HepG2 (cell line): Measurements from ENCODE around the gene RAET1E. TPM values are rescaled to one million over a fixed set of nuclear protein-coding genes. Genes with fewer than 3 reads are reported as not detected.

Source experiments
- ATAC-seq: fragments of 200-7000 bp; cut with Tn5 transposase; 3 replicates; pipeline ENCODE4 v1.9.1; 2020; ENCODE audit warnings: mild to moderate bottlenecking, moderate library complexity
- BruUV-seq: library from RNA; stranded (reverse); fragments of 400-500 nt; replicated peaks from 2 replicates; lab custom pipeline; 2021; lab: Mats Ljungman, UMichigan
- CTCF ChIA-PET: fragments of 300-600 bp; formaldehyde crosslinking; extraction: SDS; loops from one replicate; lab custom pipeline; 2021; ENCODE audit warnings: low total read pairs, inconsistent platforms, low intra/inter-chr PET ratio; lab: Yijun Ruan, JAX
- POLR2A ChIA-PET: fragments of 350-600 bp; sonication (Branson Sonifier 250); formaldehyde crosslinking; loops from one replicate; lab custom pipeline; 2020; ENCODE audit warnings: antibody characterized with exemption, inconsistent platforms; lab: Yijun Ruan, JAX
- DNase-seq: peaks from one replicate; pipeline ENCODE4 v3.0.0-alpha.2; 2015; ENCODE audit warnings: low spot score
- FAIRE-seq: peaks from 3 replicates; lab custom pipeline; 2011; peaks lifted over from hg19 to GRCh38; lab: Jason Lieb, UNC
- H2AFZ ChIP-seq: one replicate; pipeline ENCODE4 v1.6.1; 2011; ENCODE audit warnings: low read length, inconsistent platforms
- H3K27ac ChIP-seq: fragments of 300-600 bp; 3 replicates; pipeline ENCODE4 v1.8.0; 2011; ENCODE audit warnings: mixed run types, mild to moderate bottlenecking, mixed read lengths, low read length, inconsistent platforms; ENCODE audit not compliant: insufficient read depth; ENCODE audit errors: extremely low read length
- H3K27me3 ChIP-seq, 2 experiments: fragments of 200-600 bp in 1 of 2; 2 replicates in 1 of 2; 3 replicates in 1 of 2; pipeline versions ENCODE4 v1.6.0 to v1.8.0; 2011; ENCODE audit warnings: low read length in 2 of 2, mild to moderate bottlenecking in 2 of 2, moderate library complexity in 2 of 2, inconsistent platforms in 1 of 2; ENCODE audit not compliant: insufficient read depth in 2 of 2, control insufficient read depth in 1 of 2
- H3K36me3 ChIP-seq, 2 experiments: fragments of 200-600 bp in 1 of 2; replicated peaks in 1 of 2; 2 replicates in 1 of 2; 3 replicates in 1 of 2; pipeline versions ENCODE4 v1.5.1 to v1.8.0; 2011; ENCODE audit warnings: low read length in 2 of 2, inconsistent platforms in 1 of 2; ENCODE audit not compliant: insufficient read depth in 2 of 2, control insufficient read depth in 1 of 2
- H3K4me1 ChIP-seq: 2 replicates; pipeline ENCODE4 v1.5.1; 2012; ENCODE audit warnings: low read length, inconsistent platforms; ENCODE audit not compliant: insufficient read depth
- H3K4me2 ChIP-seq: 2 replicates; pipeline ENCODE4 v1.6.0; 2011; ENCODE audit warnings: low read depth, low read length, inconsistent platforms
- H3K4me3 ChIP-seq, 3 experiments: fragments of 200-600 bp in 1 of 3; sonication (generic), shearing (Covaris generic) in 1 of 3; replicated peaks in 1 of 3; 2 replicates each; pipeline ENCODE4 v1.5.1; 2011 to 2016; ENCODE audit warnings: low read length in 3 of 3, inconsistent platforms in 2 of 3, low read depth in 2 of 3, mild to moderate bottlenecking in 2 of 3, control low read depth in 1 of 3, mixed read lengths in 1 of 3; ENCODE audit not compliant: insufficient read depth in 1 of 3
- H3K79me2 ChIP-seq: one replicate; pipeline ENCODE4 v1.6.1; 2011; ENCODE audit warnings: low read length, inconsistent platforms; ENCODE audit not compliant: insufficient read depth
- H3K9ac ChIP-seq: 2 replicates; pipeline ENCODE4 v1.6.0; 2011; ENCODE audit warnings: mild to moderate bottlenecking, low read depth, low read length, inconsistent platforms; ENCODE audit not compliant: insufficient read depth
- H3K9me3 ChIP-seq: 2 replicates; pipeline ENCODE4 v1.5.1; 2012; ENCODE audit warnings: mild to moderate bottlenecking, low read length
- H4K20me1 ChIP-seq: 2 replicates; pipeline ENCODE4 v1.6.0; 2011; ENCODE audit warnings: inconsistent platforms, mild to moderate bottlenecking, low read length, moderate library complexity; ENCODE audit not compliant: insufficient read depth
- CHCHD3 ChIP-seq: sonication (generic); formaldehyde crosslinking; IDR thresholded peaks from 2 replicates; pipeline ENCODE4 v1.8.0; 2022; ENCODE audit warnings: mild to moderate bottlenecking, missing genetic modification reagents, moderate library complexity
- EZH2 ChIP-seq: conservative IDR thresholded peaks from 2 replicates; pipeline ENCODE4 v1.6.1; 2012; ENCODE audit warnings: mild to moderate bottlenecking, low read depth, low read length, moderate library complexity
- MTA3 ChIP-seq: sonication (generic); formaldehyde crosslinking; IDR thresholded peaks from 2 replicates; pipeline ENCODE4 v1.4.0; 2020; ENCODE audit warnings: missing genetic modification reagents
- NPAS2 ChIP-seq: sonication (generic); formaldehyde crosslinking; IDR thresholded peaks from 2 replicates; pipeline ENCODE4 v1.8.0; 2022; ENCODE audit warnings: mild to moderate bottlenecking, missing genetic modification reagents, borderline replicate concordance
- NR2F1 ChIP-seq, 2 experiments: fragments of 450-650 bp in 1 of 2; formaldehyde crosslinking in 1 of 2; IDR thresholded peaks; 2 replicates each; pipeline versions ENCODE4 v1.5.0 to v1.6.1; 2016 to 2020; ENCODE audit warnings: mild to moderate bottlenecking in 1 of 2, missing compliant biosample characterization in 1 of 2, missing genetic modification reagents in 1 of 2, moderate library complexity in 1 of 2
- PAWR ChIP-seq: sonication (generic); formaldehyde crosslinking; IDR thresholded peaks from 2 replicates; pipeline ENCODE4 v1.4.0; 2020; ENCODE audit warnings: missing genetic modification reagents, mild to moderate bottlenecking, borderline replicate concordance
- PLRG1 ChIP-seq: fragments of 450-650 bp; conservative IDR thresholded peaks from 2 replicates; pipeline ENCODE4 v1.6.1; 2016
- PRMT3 ChIP-seq: sonication (generic); formaldehyde crosslinking; IDR thresholded peaks from 2 replicates; pipeline ENCODE4 v1.8.1; 2022; ENCODE audit warnings: low read depth, mild to moderate bottlenecking, moderate library complexity, missing genetic modification reagents, borderline replicate concordance
- SRY ChIP-seq: sonication (generic); formaldehyde crosslinking; IDR thresholded peaks from 2 replicates; pipeline ENCODE4 v1.8.0; 2022; ENCODE audit warnings: mild to moderate bottlenecking, missing genetic modification reagents
- ZMAT3 ChIP-seq: sonication (generic); formaldehyde crosslinking; conservative IDR thresholded peaks from 2 replicates; pipeline ENCODE4 v1.7.0; 2021; ENCODE audit warnings: missing genetic modification reagents
- ZNF281 ChIP-seq: sonication (generic); formaldehyde crosslinking; IDR thresholded peaks from 2 replicates; pipeline ENCODE4 v1.4.0; 2020; ENCODE audit warnings: missing genetic modification reagents, borderline replicate concordance
- ZNF30 ChIP-seq: sonication (generic); formaldehyde crosslinking; IDR thresholded peaks from 2 replicates; pipeline ENCODE4 v1.5.0; 2020; ENCODE audit warnings: mild to moderate bottlenecking, missing genetic modification reagents
- ZNF432 ChIP-seq: sonication (generic); formaldehyde crosslinking; IDR thresholded peaks from 2 replicates; pipeline ENCODE4 v1.5.0; 2020; ENCODE audit warnings: missing genetic modification reagents, mild to moderate bottlenecking, borderline replicate concordance
- ZNF816 ChIP-seq: sonication (generic); formaldehyde crosslinking; IDR thresholded peaks from 2 replicates; pipeline ENCODE4 v1.8.0; 2022; ENCODE audit warnings: missing genetic modification reagents, mild to moderate bottlenecking, borderline replicate concordance
- WGBS: methylation state at CpG from one replicate; pipeline ENCODE4 v1.1.6; 2017; ENCODE audit warnings: low lambda C conversion rate; 5-methylcytosine and 5-hydroxymethylcytosine counted together
- in situ Hi-C: cut with HindIII; loops from 2 replicates; pipeline ENCODE4 v1.10.0; 2017; ENCODE audit warnings: low pct_unique_long_range_greater_than_20kb; ENCODE audit not compliant: extremely low pct_ligation_motif_present
- intact Hi-C: fragments of 100-400 bp; cut with micrococcal nuclease; formaldehyde crosslinking; loops from one replicate; pipeline ENCODE4 v1.10.0; 2022; ENCODE audit not compliant: unreplicated experiment
- polyA plus RNA-seq, 8 experiments: library from polyadenylated mRNA; depleted of rRNA in 3 of 8; stranded (reverse) in 7 of 8; unstranded in 1 of 8; fragments of >200 nt; fragmentation: Illumina TruSeq in 4 of 8; extraction: Trizol in 4 of 8; gene quantifications; 2 replicates each; pipeline versions ENCODE4 v1.2.1 to v1.2.3, GENCODE V29; 2011 to 2016; ENCODE audit warnings: low read depth in 4 of 8, missing spikeins in 1 of 8, mixed read lengths in 1 of 8; ENCODE audit not compliant: insufficient read depth in 1 of 8
- total RNA-seq, 5 experiments: library from RNA; depleted of rRNA; stranded (reverse); fragments of >200 nt; fragmentation: Illumina TruSeq; extraction: Trizol; gene quantifications; 2 replicates each; pipeline ENCODE4 v1.2.3, GENCODE V29; 2016; ENCODE audit warnings: low read depth in 1 of 5

The RAET1E gene
- total and polyA plus RNA-seq, 2 of the 13 experiments (the other 11 are each of a cell fraction or from before 2014, with no cell fraction given) = not detected

DNA sequence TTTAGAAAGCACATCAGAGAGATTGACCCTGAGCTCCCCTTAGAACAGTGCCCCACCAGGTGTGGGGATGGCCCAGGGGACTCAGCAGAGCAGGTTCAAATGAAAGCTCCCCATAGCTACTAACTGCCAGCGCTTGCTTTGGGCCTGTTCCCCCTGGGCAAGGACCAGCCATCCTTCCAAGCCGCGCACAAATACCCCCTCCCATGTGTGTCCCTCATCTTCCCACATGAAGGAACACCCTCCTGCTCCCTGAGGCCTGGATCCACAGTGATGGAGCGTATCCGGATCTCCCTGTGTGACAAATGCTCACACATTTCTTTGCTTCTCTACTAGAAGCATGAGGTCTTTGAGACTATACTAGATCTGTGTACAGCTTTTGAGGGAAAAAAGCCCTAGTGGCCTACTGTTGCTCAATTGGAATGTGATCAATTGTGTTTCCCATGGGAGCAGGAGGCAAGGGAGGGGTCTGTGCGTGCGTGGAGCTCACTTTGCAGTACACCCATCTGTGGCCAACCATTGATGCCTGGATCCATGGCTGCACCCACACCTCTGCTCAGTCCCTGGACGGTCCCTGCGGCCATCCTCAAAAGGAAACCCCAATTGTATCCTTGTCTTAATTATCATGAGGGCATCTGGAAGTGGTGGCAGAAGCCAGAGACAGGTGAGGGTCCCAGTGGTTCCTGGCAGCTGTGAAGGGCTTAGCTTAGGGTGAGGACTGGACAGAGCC is 26.5 kb upstream of the RAET1E start:
- no peak for FAIRE-seq
- ChIA-PET CTCF (interaction anchor here (1.2 to 1.7 kb wide), 2 partner anchors 84 to 201 kb away, joined by 3 to 4 read pairs; no protein-coding TSS in a partner anchor), POLR2A (no interaction called here)
- Histone ChIP-seq H3K4me1 (peaks cover 34% of the 10 kb centered on the region), H4K20me1 (no peaks in the 10 kb centered on the region), H3K27ac (no peak overlapping the region), H3K27me3 (peaks cover 15 to 62% of the 10 kb centered on the region in 2 experiments), H3K4me3 (no peak overlapping the region), H3K4me2 (0 out of 2 replicates have a peak overlapping the region, but pooled peaks have one; percentile 95), H3K9me3 (no peaks in the 10 kb centered on the region), H2AFZ (no peak overlapping the region), H3K79me2 (no peaks in the 10 kb centered on the region), H3K9ac (no peak overlapping the region), H3K36me3 (no peaks in the 10 kb centered on the region; a peak in 1 of 5 replicates)
- WGBS = 75% methylated on average over 7 of the region's 9 CpGs
- intact Hi-C loops (no loop called here), in situ Hi-C loops (loop anchor here (5.0 kb wide), 2 partner anchors 82 to 202 kb away; no protein-coding TSS in a partner anchor)
- DNase-seq = no peak
- no peak for ATAC-seq
- no TSS peak for BruUV-seq
- no peak for TF ChIP-seq NPAS2 (CRISPR knock-in tag)
- TF ChIP-seq ZMAT3 (CRISPR knock-in tag) = no peak
- no peak for TF ChIP-seq PRMT3
- TF ChIP-seq ZNF816 (CRISPR knock-in tag) = no peak
- TF ChIP-seq NR2F1 (CRISPR knock-in tag; IDR thresholded peaks at IDR 0.05) = no peak
- TF ChIP-seq ZNF30 (CRISPR knock-in tag) = no peak
- TF ChIP-seq SRY (CRISPR knock-in tag) = no peak
- no peak for TF ChIP-seq PAWR
- no peak for TF ChIP-seq PLRG1
- TF ChIP-seq EZH2 = no peak
- TF ChIP-seq MTA3 (CRISPR knock-in tag) = no peak
- no peak for TF ChIP-seq ZNF281 (CRISPR knock-in tag)
- no peak for TF ChIP-seq ZNF432 (CRISPR knock-in tag)
- no peak for TF ChIP-seq CHCHD3
